BLaER1 treated with 17β-estradiol and CSF1 and Interleukin-3, amounts not matched to agents 10 nM and 100 nM (cell line): ENCODE measurements around the gene RNF103.

Experiments
- H3K27ac ChIP-seq, 11 experiments: shearing (Covaris generic); formaldehyde crosslinking; 2 replicates each; pipeline ENCODE4 v1.8.1; 2022
- H3K27me3 ChIP-seq, 11 experiments: shearing (Covaris generic); formaldehyde crosslinking; 2 replicates each; pipeline ENCODE4 v1.8.1; 2022
- H3K36me3 ChIP-seq, 11 experiments: shearing (Covaris generic); formaldehyde crosslinking; 2 replicates each; pipeline ENCODE4 v1.8.1; 2022
- H3K4me1 ChIP-seq, 10 experiments: shearing (Covaris generic); formaldehyde crosslinking; 2 replicates each; pipeline ENCODE4 v1.8.1; 2022
- H3K4me2 ChIP-seq, 11 experiments: shearing (Covaris generic); formaldehyde crosslinking; 2 replicates each; pipeline ENCODE4 v1.8.1; 2022
- H3K4me3 ChIP-seq, 10 experiments: shearing (Covaris generic); formaldehyde crosslinking; 2 replicates each; pipeline ENCODE4 v1.8.1; 2022
- H3K9ac ChIP-seq, 11 experiments: shearing (Covaris generic); formaldehyde crosslinking; 2 replicates each; pipeline ENCODE4 v1.8.1; 2022
- H3K9me3 ChIP-seq, 11 experiments: shearing (Covaris generic); formaldehyde crosslinking; replicated peaks in 1 of 11; 2 replicates each; pipeline ENCODE4 v1.8.1; 2022
- H4K20me1 ChIP-seq, 11 experiments: shearing (Covaris generic); formaldehyde crosslinking; 2 replicates each; pipeline ENCODE4 v1.8.1; 2022
- Cebpa-rat ChIP-seq, 11 experiments: shearing (Covaris generic); IDR thresholded peaks; 2 replicates each; pipeline ENCODE4 v1.8.1; 2022

The RNF103 gene

DNA sequence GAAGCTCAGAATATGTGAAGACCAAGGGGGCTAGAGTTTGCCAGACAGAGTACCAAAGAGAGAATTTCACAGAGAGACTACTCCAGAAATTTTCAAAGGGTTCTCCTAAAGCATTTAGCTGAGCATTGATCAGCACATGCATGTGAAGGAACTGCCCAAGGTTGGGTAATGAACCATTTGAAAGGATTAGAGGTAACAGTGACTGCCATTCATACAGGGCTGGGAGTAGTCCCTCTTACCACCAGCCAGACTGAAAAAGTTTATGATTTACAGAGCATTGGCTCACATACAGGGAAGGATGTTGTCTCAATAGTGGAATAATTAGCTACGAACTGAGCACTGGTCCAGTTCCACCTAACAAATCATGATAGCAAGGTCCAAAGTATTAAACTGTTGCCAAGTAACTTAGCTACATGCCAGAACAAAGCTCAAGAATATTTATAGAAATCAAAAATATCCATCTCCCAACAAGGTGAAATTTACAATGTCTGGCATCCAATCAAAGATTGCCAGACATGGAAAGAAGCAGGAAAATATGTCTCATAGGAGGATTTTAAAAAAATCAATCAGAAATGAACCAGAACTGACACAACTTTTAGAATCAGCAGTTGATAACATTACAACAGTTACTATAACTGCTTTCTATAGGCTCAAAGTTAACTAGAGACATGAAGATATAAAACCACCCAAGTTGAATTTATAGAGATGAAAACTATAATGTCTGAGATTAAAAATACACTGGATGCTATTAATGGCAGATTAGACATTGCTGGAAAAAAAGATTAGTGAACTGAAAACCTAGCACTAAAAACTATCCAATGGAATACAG, 25.7 kb upstream of the RNF103 start:
- Histone ChIP-seq H3K9me3 (peaks cover 21 to 53% (median 38%) of the 10 kb centered on the region in 11 experiments), H3K27me3 (no peaks in the 10 kb centered on the region), H3K4me3 (no peak overlapping the region), H3K36me3 (peaks cover 0 to 54% (median 23%) of the 10 kb centered on the region in 11 experiments; a peak in 14 of 22 replicates), H3K9ac (no peak overlapping the region), H3K4me1 (peaks cover 0 to 4% (median 0%) of the 10 kb centered on the region in 10 experiments; a peak in 1 of 20 replicates), H3K4me2 (no peak overlapping the region), H4K20me1 (no peaks in the 10 kb centered on the region), H3K27ac (no peak overlapping the region)
- TF ChIP-seq Cebpa-rat (IDR thresholded peaks at IDR 0.05): no peak

DNA sequence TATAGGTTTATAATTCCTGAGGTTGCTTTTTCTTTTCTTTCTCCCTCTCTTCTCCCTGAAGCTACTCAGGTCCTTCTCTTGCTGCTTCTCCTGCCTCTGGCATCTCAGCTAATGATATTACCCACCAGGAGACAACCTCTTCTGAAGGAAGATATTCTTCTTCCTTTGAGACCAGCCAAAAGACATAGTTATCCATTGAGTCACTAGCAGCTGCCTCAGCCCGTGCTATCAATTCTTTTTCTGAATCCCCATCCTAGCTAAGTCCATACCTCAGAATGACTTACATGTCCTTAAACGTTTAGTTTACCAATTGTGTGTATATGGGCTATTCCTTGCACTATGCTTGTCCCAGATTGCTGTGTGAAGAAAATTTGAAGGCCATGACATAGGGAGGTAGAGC, 25.0 kb upstream of the RNF103 start:
- Histone ChIP-seq H3K27ac (no peak overlapping the region), H3K27me3 (no peaks in the 10 kb centered on the region)

DNA sequence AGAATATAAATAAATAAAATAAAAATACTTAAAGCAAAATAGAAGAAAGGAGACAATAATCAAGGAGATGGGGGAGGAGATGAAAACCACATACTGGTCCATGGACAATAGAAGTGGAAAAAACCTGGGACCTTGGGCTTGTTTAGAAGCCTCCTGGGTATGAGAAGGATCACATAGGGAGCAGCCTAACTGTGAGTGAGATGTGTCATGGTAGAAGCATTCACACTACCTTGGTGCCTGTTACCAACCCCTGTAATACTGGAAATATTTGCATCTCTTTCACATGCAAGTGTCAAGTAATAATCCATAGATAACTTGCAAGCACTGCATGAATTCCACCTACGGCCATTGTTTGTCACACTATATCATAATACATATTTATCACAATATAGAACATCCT, 23.2 kb upstream of the RNF103 start:
- Histone ChIP-seq H3K9me3 (peaks cover 30 to 65% (median 44%) of the 10 kb centered on the region in 11 experiments), H4K20me1 (no peaks in the 10 kb centered on the region), H3K4me2 (no peak overlapping the region), H3K27ac (no peak overlapping the region), H3K4me1 (peaks cover 0 to 4% (median 0%) of the 10 kb centered on the region in 10 experiments; a peak in 1 of 20 replicates), H3K9ac (no peak overlapping the region), H3K4me3 (no peak overlapping the region), H3K27me3 (no peaks in the 10 kb centered on the region), H3K36me3 (peaks cover 0 to 63% (median 31%) of the 10 kb centered on the region in 11 experiments; a peak in 15 of 22 replicates)
- no peak for TF ChIP-seq Cebpa-rat (IDR thresholded peaks at IDR 0.05)

More for the DNA sequence above, 25.0 kb upstream of the RNF103 start:
- Histone ChIP-seq H3K9me3 (peaks cover 22 to 58% (median 40%) of the 10 kb centered on the region in 11 experiments), H3K4me1 (peaks cover 0 to 4% (median 0%) of the 10 kb centered on the region in 10 experiments; a peak in 1 of 20 replicates), H3K4me2 (no peak overlapping the region), H3K36me3 (peaks cover 0 to 61% (median 28%) of the 10 kb centered on the region in 11 experiments; a peak in 15 of 22 replicates), H3K4me3 (no peak overlapping the region), H4K20me1 (no peaks in the 10 kb centered on the region), H3K9ac (no peak overlapping the region)
- TF ChIP-seq Cebpa-rat (IDR thresholded peaks at IDR 0.05): no peak

DNA sequence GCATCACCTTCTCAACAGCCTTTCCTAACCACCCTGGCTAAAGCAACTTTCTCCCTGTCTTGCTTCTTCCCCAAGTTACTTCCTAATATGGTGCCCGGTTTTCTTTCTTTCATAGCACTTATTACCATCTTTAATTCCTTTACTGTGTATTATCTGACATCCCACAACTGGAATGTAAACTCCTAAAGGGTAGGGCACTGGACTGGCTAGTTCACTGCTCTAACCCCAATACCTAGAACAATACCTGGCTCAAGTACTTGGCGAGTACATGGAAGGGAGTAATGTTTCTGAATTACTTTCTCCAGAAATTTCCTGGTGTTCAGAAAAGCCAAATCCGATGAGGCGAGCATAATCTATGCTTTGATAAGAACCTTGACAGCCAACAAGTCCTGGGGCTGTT, 22.7 kb upstream of the RNF103 start:
- Histone ChIP-seq H3K4me2 (no peak overlapping the region), H3K27ac (no peak overlapping the region), H3K4me3 (no peak overlapping the region), H3K9me3 (peaks cover 29 to 65% (median 44%) of the 10 kb centered on the region in 11 experiments), H4K20me1 (no peaks in the 10 kb centered on the region), H3K9ac (no peak overlapping the region), H3K27me3 (no peaks in the 10 kb centered on the region), H3K4me1 (peaks cover 0 to 4% (median 0%) of the 10 kb centered on the region in 10 experiments; a peak in 2 of 20 replicates), H3K36me3 (peaks cover 0 to 58% (median 28%) of the 10 kb centered on the region in 11 experiments; a peak in 15 of 22 replicates)
- no peak for TF ChIP-seq Cebpa-rat (IDR thresholded peaks at IDR 0.05)

DNA sequence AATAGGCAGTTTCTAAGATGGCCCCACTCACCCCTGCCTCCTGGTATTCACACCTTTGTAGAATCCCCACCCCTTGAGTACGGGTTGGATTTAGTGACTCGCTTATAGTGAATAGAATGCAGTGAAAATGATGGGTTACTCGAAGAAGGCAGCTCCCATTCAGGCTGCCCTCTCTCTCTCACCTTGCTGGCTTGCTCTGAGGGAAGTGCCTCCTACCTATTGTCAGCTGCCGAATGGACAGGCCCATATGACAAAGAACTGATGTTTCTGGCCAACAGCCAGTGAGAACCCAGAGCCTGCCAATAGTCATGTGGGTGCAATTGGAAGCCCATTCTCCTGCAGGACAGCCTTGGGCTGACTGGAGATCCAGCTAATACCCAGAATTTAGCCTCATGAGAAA, 22.1 kb upstream of the RNF103 start:
- H3K4me1 ChIP-seq: peaks cover 0 to 6% (median 0%) of the 10 kb centered on the region in 10 experiments; a peak in 3 of 20 replicates
- H3K4me3 ChIP-seq: no peak overlapping the region
- H4K20me1 ChIP-seq: no peaks in the 10 kb centered on the region
- no peaks in the 10 kb centered on the region for H3K27me3 ChIP-seq
- TF ChIP-seq Cebpa-rat (IDR thresholded peaks at IDR 0.05): no peak
- H3K9me3 ChIP-seq: peaks cover 25 to 62% (median 38%) of the 10 kb centered on the region in 11 experiments
- H3K4me2 ChIP-seq: no peak overlapping the region
- H3K9ac ChIP-seq: no peak overlapping the region
- H3K36me3 ChIP-seq: peaks cover 0 to 52% (median 22%) of the 10 kb centered on the region in 11 experiments; a peak in 15 of 22 replicates
- no peak overlapping the region for H3K27ac ChIP-seq

DNA sequence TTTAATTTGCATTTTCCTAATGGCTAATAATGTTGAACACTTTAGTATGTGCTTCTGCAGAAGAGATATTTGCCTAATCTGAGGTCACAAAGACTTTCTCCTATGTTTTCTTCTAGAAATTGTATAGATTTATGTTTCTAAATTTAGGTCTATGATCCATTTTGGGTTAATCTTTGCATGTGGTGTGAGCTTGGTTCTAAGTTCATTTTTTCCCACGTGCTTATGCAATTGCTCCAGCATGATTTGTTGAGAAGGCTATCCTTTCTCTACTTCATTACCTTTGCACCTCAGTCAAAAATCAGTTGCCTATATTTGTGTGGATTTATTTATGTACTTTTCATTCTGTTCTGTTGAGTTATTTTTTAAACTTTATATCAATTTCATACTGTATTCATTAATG, 15.0 kb upstream of the RNF103 start:
- Histone ChIP-seq H3K4me2 (no peak overlapping the region), H3K9ac (no peak overlapping the region), H3K4me1 (peaks cover 0 to 5% (median 0%) of the 10 kb centered on the region in 10 experiments; a peak in 3 of 20 replicates), H3K27ac (no peak overlapping the region), H3K9me3 (peaks cover 15 to 33% (median 22%) of the 10 kb centered on the region in 11 experiments; a peak in 21 of 22 replicates), H3K36me3 (peaks cover 0 to 9% (median 4%) of the 10 kb centered on the region in 11 experiments; a peak in 9 of 22 replicates), H3K27me3 (no peaks in the 10 kb centered on the region), H3K4me3 (no peak overlapping the region), H4K20me1 (no peaks in the 10 kb centered on the region)
- TF ChIP-seq Cebpa-rat (IDR thresholded peaks at IDR 0.05): no peak

DNA sequence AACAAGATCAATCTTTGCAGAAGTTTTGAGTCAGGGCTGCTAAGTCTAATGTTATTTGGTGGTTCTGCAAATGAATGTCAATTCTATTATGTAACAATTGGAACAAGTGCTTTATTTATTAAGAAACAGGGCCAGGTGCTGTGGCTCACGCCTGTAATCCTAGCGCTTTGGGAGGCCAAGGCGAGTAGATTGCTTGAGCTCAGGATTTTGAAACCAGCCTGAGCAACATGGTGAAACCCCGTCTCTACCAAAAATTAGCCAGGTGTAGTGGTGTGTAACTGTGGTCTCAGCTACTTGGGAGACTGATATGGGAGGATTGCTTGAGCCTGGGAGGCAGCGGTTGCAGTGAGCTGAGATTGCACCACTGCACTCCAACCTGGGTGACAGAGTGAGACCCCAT, 13.2 kb upstream of the RNF103 start:
- Histone ChIP-seq H4K20me1 (no peaks in the 10 kb centered on the region), H3K4me1 (peaks cover 0 to 5% (median 0%) of the 10 kb centered on the region in 10 experiments; a peak in 3 of 20 replicates), H3K27ac (no peak overlapping the region), H3K9me3 (peaks cover 8 to 23% (median 16%) of the 10 kb centered on the region in 11 experiments; a peak in 20 of 22 replicates), H3K36me3 (peaks cover 0 to 5% (median 0%) of the 10 kb centered on the region in 11 experiments; a peak in 2 of 22 replicates), H3K27me3 (no peaks in the 10 kb centered on the region), H3K9ac (no peak overlapping the region), H3K4me2 (no peak overlapping the region), H3K4me3 (no peak overlapping the region)
- peak in 2 of 11 experiments; percentile 13 to 48; a peak in 1 of 22 replicates for TF ChIP-seq Cebpa-rat (IDR thresholded peaks at IDR 0.05)

DNA sequence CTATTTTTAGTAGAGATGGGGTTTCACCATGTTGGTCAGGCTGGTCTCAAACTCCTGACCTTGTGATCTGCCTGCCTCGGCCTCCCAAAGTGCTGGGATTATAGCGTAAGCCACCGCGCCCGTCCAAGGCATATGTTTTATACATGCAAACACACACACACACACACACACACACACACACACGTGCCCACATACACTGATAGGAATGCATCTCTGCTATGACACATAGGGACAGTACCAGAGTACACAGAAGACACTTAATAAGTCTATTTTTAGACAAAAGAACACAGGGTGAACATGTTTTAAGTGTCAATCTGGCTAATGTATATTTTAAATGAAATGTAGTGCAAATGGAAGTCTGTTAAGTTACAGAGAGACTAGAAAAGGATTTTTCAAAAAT, 10.7 kb upstream of the RNF103 start:
- H3K9me3 ChIP-seq: peaks cover 0 to 8% (median 0%) of the 10 kb centered on the region in 11 experiments; a peak in 7 of 22 replicates
- no peak for TF ChIP-seq Cebpa-rat (IDR thresholded peaks at IDR 0.05)
- H3K27ac ChIP-seq: no peak overlapping the region
- H3K9ac ChIP-seq: no peak overlapping the region
- H3K4me1 ChIP-seq: no peaks in the 10 kb centered on the region
- no peak overlapping the region for H3K4me3 ChIP-seq
- no peaks in the 10 kb centered on the region for H4K20me1 ChIP-seq
- H3K4me2 ChIP-seq: no peak overlapping the region
- peaks cover 0 to 3% (median 0%) of the 10 kb centered on the region in 11 experiments; a peak in 1 of 22 replicates for H3K36me3 ChIP-seq
- H3K27me3 ChIP-seq: no peaks in the 10 kb centered on the region

DNA sequence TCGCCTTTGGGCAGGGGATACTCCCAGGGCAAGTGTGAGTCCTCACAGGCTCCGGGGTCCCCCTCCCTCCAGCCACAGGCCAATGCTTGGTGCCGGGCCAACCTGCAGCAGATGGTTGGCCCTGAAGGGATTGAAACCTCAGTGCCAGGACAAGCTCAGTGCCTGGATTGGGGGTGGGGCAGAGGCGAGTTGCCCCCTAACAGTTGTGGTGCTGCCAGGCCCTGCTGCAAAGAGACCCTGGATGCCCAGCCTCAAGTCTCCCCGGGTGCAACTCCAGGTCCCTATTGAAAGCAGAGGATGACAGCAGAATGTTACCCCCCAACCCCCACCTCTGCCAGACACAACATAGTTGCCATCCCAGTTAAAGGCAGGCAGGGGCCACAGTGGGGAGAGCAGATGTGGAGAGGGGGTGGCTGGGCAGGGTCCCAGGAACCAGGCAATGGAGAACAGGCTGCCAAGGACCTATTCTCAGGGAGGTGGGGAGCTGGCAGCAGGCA, 9.5 kb upstream of the RNF103 start:
- no peak for TF ChIP-seq Cebpa-rat (IDR thresholded peaks at IDR 0.05)
- Histone ChIP-seq H4K20me1 (no peaks in the 10 kb centered on the region), H3K4me2 (no peak overlapping the region), H3K4me3 (no peak overlapping the region), H3K9ac (no peak overlapping the region), H3K27ac (no peak overlapping the region), H3K36me3 (peaks cover 0 to 3% (median 0%) of the 10 kb centered on the region in 11 experiments; a peak in 1 of 22 replicates), H3K4me1 (peaks cover 0 to 3% (median 0%) of the 10 kb centered on the region in 10 experiments; a peak in 2 of 20 replicates), H3K27me3 (no peaks in the 10 kb centered on the region), H3K9me3 (peaks cover 0 to under 1% (median 0%) of the 10 kb centered on the region in 11 experiments; a peak in 2 of 22 replicates)
